HG03060 (cell line): ENCODE results near the gene CCDC9B.

Experiments
- ATAC-seq: cut with Tn5 transposase; IDR thresholded peaks from one replicate; pipeline ENCODE4 v1.9.1; 2021; ENCODE audit warnings: low read depth, moderate number of reproducible peaks; ENCODE audit not compliant: unreplicated experiment

CCDC9B gene

DNA sequence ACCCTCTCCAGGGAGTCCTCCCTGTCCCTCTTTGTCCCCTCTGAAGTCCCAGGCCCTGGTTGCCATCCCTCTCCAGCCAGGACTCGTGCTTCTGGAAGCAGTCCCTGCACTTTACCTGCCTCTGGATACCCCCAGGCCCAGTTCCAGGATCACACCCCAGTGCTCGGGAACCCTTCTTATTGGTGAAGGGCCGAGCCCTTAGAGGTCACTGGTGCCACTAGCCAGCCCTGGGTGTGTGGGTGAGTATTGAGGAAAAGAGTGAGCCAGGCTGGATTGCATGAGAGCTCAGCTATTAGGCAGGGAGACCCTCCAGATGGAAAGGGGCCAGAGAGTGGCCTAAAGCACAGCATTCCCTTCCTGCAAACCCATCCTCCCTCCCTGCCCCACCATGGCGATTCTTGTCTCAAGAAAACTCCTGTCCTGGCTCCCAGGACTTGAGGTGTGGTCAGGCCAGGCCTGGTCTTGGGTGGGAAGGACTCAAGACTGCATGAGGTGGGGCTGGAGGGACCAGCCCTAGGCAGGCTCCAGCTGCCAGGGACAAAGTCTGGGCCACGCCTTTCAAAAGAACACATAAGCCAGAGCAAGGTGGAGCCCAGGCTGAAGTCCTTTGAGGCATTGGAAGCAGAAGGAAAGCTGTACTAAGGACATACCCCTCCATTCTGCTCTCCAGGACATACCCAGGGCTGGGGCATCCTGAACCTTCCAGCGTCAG is 5.3 kb upstream of the CCDC9B start:
- no peak for ATAC-seq

DNA sequence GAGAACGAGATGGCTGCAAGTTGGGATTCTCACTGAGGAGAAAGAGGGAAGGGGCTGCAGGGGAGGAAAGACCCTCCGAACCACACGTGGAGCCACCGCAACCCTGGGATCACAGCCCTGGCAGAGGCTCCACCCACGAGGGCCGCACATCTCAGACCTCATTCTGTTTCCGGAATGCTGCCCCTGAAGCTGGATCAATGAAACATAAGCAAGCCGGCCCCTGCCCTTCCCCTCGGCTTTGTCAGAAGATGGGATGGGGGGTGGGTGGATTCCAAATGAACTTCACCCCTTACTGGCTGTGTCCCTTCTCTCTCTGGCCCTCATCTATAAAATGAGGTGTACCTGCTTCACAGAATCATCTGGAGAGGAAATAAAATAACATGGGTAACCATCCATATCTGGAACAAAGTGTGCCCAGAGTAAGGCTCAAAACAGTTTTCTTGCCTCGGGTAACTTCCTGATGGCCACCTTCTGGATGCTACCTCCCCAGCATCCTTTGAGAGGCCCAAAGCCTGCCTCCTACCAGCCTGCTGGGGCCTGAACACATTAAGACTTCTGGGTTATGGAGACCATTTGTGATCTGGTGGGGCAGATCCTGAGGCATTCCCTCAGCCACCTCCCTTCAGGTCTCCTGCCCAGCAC is 4.6 kb upstream of the CCDC9B start:
- ATAC-seq = no peak

- ATAC-seq = no peak
Measured at GRCh38 chr15:40344631-40345120, 3.9 kb upstream of the CCDC9B start.

- no peak for ATAC-seq
Measured at GRCh38 chr15:40344217-40344616, 3.5 kb upstream of the CCDC9B start.

GRCh38 chr15:40343512-40343911 is 2.8 kb upstream of the CCDC9B start:
- ATAC-seq = no peak

DNA sequence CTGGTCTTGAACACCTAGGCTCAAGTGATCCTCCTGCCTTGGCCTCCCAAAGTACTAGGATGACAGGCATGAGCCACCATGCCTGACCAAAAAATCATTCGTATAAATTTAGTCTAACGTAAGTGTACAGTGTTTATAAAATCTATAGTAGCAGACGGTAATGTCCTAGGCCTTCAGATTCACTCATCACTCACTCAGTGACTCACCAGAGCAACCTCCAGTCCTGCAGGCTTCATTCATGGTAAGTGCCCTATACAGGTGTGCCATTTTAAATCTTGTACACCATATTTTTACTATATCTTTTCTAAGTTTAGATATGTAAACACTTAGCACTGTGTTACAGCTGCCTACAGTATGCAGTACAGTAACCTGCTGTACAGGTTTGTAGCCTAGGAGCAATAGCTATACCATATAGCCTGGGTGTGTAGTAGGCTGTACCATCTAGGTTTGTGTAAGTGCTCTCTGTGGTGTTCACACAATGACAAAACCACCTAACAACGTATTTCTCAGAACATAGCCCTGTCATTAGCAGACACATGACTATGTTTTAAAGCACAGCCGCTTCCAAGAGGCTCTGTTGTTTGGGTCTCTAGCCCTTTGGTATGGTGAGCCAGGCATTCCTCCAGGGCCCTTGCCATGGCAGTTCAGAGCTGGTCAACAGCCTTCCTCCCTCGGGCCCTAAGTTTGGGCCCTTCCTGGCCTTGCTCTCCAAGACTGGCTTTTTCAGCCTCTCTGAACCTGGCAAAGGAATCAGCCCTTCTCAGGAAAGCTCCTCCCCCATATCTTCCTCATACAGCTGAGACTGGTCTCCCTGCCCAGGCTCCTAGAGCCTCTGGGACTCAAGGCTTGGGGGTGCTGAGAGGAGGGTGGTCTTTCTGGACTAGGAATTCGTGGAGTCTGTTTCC is 1.9 kb upstream of the CCDC9B start:
- ATAC-seq = no peak

GRCh38 chr15:40340038-40340739 is 550 bp downstream of the CCDC9B start:
- ATAC-seq = no peak

GRCh38 chr15:40339621-40339945 is 1.2 kb downstream of the CCDC9B start:
- no peak for ATAC-seq

- no peak for ATAC-seq
Measured at GRCh38 chr15:40338921-40339620, 1.7 kb downstream of the CCDC9B start.

DNA sequence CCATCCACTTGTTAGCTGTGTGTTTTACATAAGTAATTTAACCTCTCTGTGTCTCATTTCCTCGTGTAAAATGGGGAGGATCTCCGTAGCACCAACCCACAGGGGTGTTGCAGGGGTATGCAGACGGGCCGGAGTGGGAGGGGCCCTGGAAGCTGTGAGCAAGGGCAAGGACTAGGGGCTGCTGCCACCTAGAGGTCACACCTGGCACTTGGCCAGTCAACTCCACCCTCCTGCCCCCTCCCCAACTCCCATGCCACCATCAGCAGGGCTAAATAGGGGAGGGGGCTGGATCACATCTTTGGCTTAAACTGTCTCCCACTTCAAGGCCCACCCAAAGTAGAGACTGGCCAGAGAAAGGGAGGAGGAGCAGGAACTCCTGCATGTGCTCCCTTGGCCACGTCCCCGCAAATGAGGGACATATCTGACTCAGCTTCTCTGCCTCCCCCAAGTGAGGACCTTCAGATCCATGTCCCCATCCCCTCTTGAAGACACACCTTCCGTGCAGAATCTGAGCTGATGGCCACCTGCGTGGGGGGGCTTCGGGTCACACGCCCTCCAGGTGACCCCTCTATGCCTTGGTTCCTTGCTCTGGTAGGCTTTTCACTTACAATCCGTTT is 2.6 kb downstream of the CCDC9B start:
- ATAC-seq = no peak

GRCh38 chr15:40337597-40337996 is 3.1 kb downstream of the CCDC9B start:
- no peak for ATAC-seq

DNA sequence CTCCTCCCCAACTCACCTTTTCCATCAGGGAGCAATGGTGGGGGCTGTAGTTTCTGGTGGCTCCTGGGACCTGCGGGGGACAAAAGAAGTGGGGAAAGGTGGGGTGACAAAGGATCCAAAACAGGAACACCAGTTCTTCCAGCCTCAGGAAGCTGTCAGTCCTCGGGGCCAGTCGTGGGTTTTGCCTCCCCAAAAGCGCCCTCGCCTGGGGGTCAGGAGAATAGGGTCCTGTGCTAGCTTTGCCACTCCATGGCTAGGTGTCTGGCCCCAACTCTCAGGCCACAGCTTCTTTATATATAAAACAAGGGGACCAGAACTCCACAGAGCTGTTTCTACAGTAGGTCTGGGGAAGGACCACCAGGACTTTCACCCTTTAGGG is 4.0 kb downstream of the CCDC9B start:
- ATAC-seq = no peak

- ATAC-seq = no peak
Measured at GRCh38 chr15:40335938-40336743, 4.6 kb downstream of the CCDC9B start.

GRCh38 chr15:40334941-40335795 is 5.6 kb downstream of the CCDC9B start:
- ATAC-seq = no peak

DNA sequence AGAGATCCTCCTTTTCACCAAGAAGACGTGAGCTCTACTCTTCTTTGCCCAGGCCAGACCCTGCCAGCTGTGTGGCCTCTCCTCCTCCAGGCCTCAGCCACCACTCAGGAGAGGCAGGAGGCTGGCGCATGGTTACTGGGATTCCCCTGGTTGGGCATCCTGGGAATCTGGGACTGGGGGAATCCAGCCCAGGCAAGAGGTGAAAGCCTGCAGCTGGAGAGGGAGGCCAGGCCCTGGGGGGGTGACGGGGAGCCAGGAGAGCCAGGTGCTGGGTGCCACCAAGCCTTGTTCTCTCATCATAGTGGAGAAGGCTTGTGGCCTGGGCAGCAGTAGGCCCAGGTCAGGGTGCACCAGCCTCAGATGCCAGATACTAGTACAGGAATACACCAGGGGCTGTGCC is 6.2 kb downstream of the CCDC9B start:
- ATAC-seq = no peak

GRCh38 chr15:40333922-40334492 is 6.7 kb downstream of the CCDC9B start:
- no peak for ATAC-seq

GRCh38 chr15:40332113-40332781 is 8.5 kb downstream of the CCDC9B start:
- no peak for ATAC-seq
